ENCODE measurements around the gene DYNLT1. TPM values are rescaled to one million over a fixed set of nuclear protein-coding genes. Genes with fewer than 3 reads are reported as not detected.

Gene DYNLT1
- total and polyA plus RNA-seq, 12 donors, result 72.4 to 264 (median 126) TPM

DNA sequence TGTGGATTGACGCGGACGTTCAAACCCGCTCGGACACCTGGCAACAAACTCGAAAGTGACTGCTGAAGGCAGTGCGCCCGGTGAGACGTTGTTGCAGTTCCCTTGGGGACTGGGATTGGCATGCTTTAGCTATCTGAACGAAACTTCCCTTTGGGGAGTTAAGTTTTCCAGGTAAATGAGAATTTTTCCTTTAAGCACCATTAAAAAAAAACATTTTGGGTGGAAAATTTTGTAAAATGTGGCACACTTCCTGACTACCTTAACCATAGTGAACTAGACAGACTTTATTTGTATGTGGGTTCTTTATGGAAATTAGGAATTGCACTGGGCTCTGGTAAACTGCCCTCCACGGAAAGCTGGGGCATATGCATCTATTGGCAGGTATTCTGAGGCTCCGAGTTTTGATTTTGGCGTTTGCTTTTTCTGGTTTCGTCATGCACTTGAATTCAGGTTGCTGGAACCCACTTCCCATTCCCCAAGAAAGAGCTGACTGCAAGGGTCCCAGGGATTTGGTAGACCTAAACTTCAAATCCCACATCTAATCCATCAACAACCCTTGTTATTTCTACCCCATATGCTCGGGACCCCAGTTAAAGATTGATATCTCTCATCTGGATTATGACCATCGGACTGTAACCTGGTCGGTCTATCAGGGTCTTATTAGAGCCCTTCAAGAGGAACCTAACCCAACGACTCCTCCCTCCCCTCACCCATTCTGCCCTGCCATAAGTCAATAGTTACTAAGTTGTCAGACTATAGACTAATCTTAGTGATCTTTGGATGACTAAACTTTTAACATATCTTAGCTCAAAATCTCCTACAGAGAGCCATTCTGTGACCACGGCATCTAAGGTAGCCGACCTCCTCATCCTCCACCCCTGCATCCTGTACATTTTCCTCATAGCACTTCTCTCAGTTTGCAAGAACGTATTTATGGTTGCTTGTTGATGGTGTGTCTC lies 800 bp upstream of the DYNLT1 start:
- no peak for TF ChIP-seq POLR2A (IDR thresholded peaks at IDR 0.05)
- TF ChIP-seq, protein P1, sequence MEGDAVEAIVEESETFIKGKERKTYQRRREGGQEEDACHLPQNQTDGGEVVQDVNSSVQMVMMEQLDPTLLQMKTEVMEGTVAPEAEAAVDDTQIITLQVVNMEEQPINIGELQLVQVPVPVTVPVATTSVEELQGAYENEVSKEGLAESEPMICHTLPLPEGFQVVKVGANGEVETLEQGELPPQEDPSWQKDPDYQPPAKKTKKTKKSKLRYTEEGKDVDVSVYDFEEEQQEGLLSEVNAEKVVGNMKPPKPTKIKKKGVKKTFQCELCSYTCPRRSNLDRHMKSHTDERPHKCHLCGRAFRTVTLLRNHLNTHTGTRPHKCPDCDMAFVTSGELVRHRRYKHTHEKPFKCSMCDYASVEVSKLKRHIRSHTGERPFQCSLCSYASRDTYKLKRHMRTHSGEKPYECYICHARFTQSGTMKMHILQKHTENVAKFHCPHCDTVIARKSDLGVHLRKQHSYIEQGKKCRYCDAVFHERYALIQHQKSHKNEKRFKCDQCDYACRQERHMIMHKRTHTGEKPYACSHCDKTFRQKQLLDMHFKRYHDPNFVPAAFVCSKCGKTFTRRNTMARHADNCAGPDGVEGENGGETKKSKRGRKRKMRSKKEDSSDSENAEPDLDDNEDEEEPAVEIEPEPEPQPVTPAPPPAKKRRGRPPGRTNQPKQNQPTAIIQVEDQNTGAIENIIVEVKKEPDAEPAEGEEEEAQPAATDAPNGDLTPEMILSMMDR (IDR thresholded peaks at IDR 0.05), result no peak
- H3K27me3 ChIP-seq, result no peaks in the 10 kb centered on the region
- 31 to 34% (median 34%) methylated on average over 21 of the region's 21 CpGs for WGBS, 4 donors
- peak in 3 of 7 donors; percentile 12 to 51 (median 19) for DNase-seq
- no peaks in the 10 kb centered on the region for H3K9me3 ChIP-seq (replicated peaks in 1 of 3)
- intact Hi-C loops (cut with DNase I), result no loop called here
- no peaks in the 10 kb centered on the region for H3K36me3 ChIP-seq (replicated peaks in 1 of 2)
- peak overlapping the region in 3 of 4 donors; percentile 81 to 96 (median 87) for H3K4me3 ChIP-seq
- peaks cover 5 to 29% of the 10 kb centered on the region in 2 donors for H3K4me1 ChIP-seq (replicated peaks in 1 of 2)
- H3K27ac ChIP-seq, result peak overlapping the region in 4 of 5 donors; percentile 89 to 98 (median 96)

DNA sequence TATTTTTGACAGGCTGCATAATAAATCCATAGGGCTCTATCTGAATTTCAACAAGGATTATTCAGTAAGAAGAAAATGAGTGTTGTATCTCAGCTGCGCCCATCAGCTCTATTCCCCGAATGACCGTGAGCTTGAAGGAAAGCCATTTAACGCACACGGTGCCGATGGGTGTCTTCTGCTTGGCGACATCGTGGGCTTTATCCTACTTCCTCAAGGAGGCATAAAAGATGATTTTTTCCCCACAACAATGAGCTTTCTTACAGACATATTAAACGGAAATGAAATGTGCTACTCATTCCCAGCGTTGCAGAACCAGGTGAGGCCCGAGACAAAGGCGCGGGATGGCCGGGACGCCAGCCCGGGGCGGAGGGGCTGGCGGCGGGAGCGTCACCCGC lies 710 bp downstream of the DYNLT1 start:
- TF ChIP-seq POLR2A (IDR thresholded peaks at IDR 0.05), result no peak
- TF ChIP-seq, protein P1 (IDR thresholded peaks at IDR 0.05), result no peak
- H3K9me3 ChIP-seq (replicated peaks in 1 of 3), result no peaks in the 10 kb centered on the region
- no peaks in the 10 kb centered on the region for H3K36me3 ChIP-seq (replicated peaks in 1 of 2)
- H3K27ac ChIP-seq, result peak overlapping the region; percentile 88 to 98 (median 96)
- H3K4me1 ChIP-seq (replicated peaks in 1 of 2), result peaks cover 5 to 31% of the 10 kb centered on the region in 2 donors
- peak in 2 of 7 donors; percentile 24 to 52 for DNase-seq
- H3K4me3 ChIP-seq, result peak overlapping the region in 3 of 4 donors; percentile 81 to 96 (median 87)
- intact Hi-C loops (cut with DNase I), result no loop called here
- H3K27me3 ChIP-seq, result no peaks in the 10 kb centered on the region
- 1 to 3% (median 1%) methylated on average over 9 to 21 of the region's 21 CpGs for WGBS, 4 donors

DNA sequence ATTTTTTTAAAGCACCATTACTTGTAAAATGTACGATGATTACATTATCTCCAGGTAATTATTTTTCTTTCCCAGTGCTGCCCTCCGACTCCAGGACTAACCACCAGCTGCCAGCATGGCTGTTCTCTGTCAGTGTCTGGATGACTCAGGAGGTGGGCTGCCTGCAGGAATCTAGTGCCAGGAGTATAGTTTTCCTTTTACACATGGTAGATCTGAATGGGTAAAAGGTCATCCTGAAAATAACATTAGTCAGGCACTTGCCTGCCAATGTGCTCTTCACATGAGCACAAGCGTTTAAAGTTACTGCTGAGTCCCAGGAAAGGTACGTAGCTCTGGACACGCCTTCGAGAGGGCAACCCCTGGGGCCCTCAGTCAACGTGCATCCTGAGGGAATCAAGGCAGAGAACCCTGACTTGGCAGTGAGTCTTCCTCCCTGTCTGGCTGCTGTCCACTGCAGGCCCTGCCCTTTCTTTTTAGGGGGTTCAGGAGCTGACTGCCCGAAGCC lies 2.4 kb downstream of the DYNLT1 start:
- H3K9me3 ChIP-seq (replicated peaks in 1 of 3), result no peaks in the 10 kb centered on the region
- TF ChIP-seq POLR2A (IDR thresholded peaks at IDR 0.05), result peak in 1 of 2 donors; percentile 71
- TF ChIP-seq, protein P1 (IDR thresholded peaks at IDR 0.05), result no peak
- H3K27ac ChIP-seq, result peak overlapping the region in 4 of 5 donors; percentile 49 to 97 (median 87)
- H3K4me3 ChIP-seq, result no peak overlapping the region
- H3K27me3 ChIP-seq, result no peaks in the 10 kb centered on the region
- DNase-seq, result peak in 6 of 7 donors; percentile 48 to 80 (median 68)
- intact Hi-C loops (cut with DNase I), result no loop called here
- 31 to 79% (median 38%) methylated on average over 5 to 8 of the region's 8 CpGs for WGBS, 4 donors
- peaks cover 0 to 3% of the 10 kb centered on the region in 2 donors for H3K36me3 ChIP-seq (replicated peaks in 1 of 2)
- H3K4me1 ChIP-seq (replicated peaks in 1 of 2), result peaks cover 5 to 43% of the 10 kb centered on the region in 2 donors

DNA sequence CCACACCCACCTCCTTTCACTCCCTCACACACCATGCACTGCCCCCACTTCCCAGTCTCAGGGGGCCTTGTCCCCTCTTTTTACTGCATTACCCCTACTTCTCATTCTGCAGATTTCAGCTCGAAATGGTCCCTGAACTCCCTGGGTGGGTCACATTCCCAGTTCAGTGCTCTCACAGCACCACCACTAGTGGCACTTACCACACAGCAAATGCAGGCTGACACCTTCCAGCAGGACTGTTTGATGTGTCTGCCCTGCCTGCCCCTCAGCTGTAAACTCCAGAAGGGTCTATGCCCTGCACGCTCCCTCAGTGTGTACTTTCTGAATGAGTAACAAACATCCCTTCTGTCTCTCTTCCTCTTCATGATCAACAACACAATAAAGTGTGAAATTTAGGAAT lies 4.0 kb downstream of the DYNLT1 start:
- H3K4me1 ChIP-seq (replicated peaks in 1 of 2), result peaks cover 5 to 43% of the 10 kb centered on the region in 2 donors
- TF ChIP-seq POLR2A (IDR thresholded peaks at IDR 0.05), result no peak
- TF ChIP-seq, protein P1 (IDR thresholded peaks at IDR 0.05), result no peak
- DNase-seq, result peak in 3 of 7 donors; percentile 10 to 39 (median 18)
- no peaks in the 10 kb centered on the region for H3K27me3 ChIP-seq
- H3K27ac ChIP-seq, result no peak overlapping the region
- H3K36me3 ChIP-seq (replicated peaks in 1 of 2), result peaks cover 0 to 16% of the 10 kb centered on the region in 2 donors
- WGBS, 4 donors, result 84 to 95% (median 91%) methylated on average over 2 of the region's 2 CpGs
- H3K9me3 ChIP-seq (replicated peaks in 1 of 3), result no peaks in the 10 kb centered on the region
- no peak overlapping the region for H3K4me3 ChIP-seq
- intact Hi-C loops (cut with DNase I), result no loop called here

Data from adrenal gland (tissue), 12 donors.